GM21526 (cell line): ENCODE data around the gene RUNX2.

Experiments
- ATAC-seq: cut with Tn5 transposase; IDR thresholded peaks from one replicate; pipeline ENCODE4 v1.9.1; 2021; ENCODE audit warnings: moderate library complexity; ENCODE audit not compliant: unreplicated experiment, low FRiP score

Gene RUNX2

GRCh38 chr6:45633272-45633908 is 305.3 kb downstream of the RUNX2 start:
- ATAC-seq = no peak

DNA sequence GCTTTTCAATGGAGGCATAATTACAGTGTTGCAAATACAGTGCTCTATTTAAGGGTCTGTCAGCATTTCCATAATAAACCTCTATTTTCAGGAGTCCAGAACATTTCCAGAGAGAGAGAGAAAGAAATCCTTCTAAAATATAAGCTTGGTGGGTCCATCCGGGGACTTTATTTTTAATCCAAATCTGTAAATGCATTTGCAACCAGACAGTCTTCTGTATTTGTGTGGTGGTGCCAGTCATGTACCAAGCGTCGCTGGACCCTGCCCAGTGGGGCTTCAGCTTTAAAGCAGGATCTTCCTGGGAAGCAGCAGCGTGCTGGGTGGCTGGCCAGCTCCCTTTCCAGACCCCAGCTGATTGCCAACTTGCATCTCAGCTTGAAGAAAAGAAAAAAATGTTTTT is 306.1 kb downstream of the RUNX2 start:
- no peak for ATAC-seq

DNA sequence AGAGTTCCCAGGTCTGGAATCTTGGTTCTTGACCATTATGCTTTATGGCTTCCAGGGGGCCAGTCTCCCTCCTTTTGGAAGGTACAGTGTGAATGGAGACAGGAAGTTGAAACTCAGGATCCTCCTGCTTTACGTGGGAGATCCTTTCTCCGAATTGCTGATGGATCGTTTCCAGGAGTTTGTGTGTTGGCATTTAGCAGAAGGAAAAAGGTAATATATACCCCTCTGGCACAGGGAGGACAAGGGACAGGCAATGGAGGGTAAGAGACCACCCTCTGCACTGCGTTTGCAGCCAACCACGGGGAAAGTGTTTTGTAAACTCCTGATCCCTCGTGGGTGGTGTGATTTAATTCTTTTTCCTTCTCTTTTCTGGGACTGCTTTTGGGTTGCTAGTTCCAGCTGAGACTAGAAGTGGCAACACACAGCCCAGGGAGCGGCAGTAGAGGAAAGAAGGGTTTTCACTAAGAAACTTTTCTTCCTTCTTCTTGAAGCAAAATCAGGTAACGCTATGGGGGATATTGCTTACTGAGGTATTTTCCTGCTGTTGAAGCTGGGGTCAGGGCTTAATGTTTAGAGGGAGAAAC is 307.2 kb downstream of the RUNX2 start:
- no peak for ATAC-seq

DNA sequence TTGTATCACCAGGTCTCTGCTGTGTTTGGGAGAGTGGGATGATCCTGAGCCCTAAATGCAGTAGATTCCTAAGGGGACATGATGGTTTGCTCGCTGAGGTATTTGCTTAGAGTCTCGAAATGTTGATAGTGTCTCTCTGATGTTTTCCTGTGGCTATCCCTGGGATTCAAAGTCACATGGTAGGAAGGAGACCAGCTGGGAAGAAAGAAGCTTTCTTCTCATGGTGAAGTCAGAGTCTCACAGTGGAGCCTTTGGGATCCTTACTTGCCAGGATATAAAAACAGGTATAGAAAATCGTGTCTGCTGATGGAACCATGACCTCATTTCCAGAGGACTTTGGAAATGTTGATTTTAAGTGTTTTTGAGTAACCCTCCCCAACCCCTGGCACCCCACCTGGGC is 308.9 kb downstream of the RUNX2 start:
- no peak for ATAC-seq

DNA sequence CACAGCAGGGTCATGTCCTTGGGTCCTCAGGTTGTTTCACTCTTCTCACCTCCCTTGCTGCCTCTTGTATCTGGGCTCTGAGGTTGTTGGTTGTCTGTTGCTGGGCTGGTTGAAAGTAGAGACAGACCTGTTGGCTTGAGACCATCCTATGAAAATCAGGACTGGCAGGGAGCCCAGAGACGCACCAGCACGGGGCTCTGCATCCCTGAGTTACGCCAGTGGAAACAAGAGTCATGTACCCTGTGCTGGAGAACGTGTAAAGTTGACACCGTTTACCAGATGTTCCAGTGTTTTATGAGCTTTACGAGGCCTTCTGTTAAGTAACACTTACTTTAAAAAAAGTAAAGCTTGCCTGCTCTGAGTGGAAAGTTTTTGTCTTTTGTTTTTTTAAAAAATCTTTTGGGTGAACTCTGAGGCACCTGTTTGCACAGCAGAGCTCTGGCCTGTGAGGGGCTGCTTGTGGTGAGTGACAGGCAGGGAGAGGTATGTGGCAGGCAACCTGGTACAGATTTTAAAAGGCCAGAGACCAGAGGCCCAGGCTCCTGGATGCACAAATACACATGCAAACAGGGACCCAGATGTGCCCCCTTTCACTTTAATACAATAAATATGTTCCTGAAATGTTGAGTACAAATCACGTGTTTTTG is 309.6 kb downstream of the RUNX2 start:
- ATAC-seq = no peak

- ATAC-seq = no peak
Observed at GRCh38 chr6:45640081-45640491, 312.0 kb downstream of the RUNX2 start.

DNA sequence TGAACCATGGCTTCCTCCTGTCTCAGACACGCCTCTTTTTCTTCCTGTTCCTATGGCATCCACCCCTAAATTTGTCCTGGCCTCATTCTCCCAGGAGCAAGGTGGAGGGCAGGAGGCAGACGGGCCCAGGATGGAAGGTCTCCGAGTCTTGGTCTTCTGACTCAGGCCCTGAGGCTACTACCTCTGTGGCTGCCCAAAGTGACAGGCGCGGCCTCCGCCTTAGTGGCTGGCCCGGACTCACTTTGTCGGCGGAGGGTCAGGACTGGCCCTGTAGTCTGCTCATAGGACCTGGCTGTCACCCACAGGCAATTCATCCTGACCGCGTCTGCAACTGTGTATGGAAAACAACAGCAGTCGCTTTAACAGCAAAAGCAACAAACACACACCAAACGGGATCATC is 312.7 kb downstream of the RUNX2 start:
- no peak for ATAC-seq

GRCh38 chr6:45642331-45643125 is 314.4 kb downstream of the RUNX2 start:
- ATAC-seq = no peak

GRCh38 chr6:45643126-45643525 is 315.0 kb downstream of the RUNX2 start:
- no peak for ATAC-seq

- no peak for ATAC-seq
Observed at GRCh38 chr6:45644720-45645119, 316.6 kb downstream of the RUNX2 start.

DNA sequence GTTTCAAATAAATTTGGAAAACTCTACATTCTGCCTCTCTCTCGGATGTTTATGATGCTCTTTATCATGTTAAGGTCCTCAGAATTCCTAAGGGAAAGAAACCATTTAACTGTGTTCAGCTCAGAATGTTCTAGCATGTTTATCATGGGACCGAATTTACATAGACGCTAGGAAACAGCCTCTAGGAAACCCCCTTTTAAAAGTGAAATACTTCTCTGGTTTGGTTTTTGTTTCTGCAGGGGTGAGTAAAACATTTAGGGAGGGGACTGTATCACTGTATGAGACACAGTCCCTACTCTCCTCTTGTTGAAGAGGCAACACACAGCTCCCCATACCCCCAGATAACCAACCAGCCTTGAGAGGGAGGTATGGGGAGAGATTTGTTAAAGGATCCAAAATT is 317.2 kb downstream of the RUNX2 start:
- ATAC-seq = no peak

DNA sequence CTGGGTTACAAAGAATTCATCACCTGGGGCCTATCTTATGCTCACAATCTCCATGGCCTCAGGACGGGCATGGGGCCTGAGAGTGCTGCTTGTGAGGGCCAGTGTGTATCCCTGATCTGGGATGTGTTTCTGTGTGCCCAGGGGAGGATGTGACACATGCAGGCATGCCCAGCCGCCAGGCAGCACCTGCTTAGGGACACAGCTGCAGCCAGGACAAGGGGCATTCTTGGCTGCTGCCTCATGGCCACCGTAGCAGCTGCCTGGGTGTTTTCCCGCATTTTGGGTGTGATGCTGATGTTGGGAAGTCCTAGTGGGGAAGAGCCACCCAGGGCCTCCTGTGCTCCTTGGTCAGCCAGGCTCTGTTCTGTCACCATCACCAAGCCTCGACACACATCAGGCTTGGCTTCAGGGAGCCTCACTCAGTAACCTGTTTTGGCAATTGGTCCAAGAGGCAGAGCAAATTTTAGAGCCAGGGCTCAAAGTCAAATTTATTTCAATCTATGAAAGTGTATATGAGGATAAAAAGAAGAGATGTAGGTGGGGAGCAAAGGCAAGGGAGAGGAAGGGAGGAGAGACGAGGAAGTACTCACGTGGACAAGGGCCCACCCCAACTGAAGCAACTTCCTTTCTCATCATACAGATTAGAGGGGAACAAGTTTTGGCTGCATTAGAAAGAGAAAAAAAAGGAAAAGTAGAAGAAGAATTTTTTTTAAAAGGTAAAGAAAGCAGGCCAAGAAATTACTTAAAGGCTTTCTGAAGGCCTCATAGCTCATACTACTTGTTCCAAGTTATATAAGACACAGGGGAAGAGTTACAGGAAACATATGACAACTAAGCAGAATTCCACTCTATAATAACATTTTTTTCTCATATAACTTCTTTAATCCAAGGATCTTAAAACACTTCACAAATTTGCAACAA is 319.5 kb downstream of the RUNX2 start:
- no peak for ATAC-seq

DNA sequence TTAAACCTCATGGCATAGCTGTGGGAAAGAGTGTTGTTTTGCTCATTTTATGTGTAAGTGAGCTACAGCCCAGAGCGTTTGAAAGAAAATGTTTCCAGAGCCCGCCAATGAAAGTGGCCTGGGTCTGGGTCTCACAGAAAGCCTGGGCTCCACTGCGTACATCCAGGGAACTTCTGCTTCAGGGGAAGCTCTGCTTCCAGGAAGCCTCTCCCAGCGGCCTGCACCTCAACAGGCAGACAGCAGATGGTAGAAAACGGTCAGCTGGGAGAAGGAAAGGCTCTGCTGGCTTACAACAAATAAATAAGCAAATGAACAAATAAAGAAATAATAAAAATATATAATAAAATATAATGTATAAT is 320.1 kb downstream of the RUNX2 start:
- ATAC-seq = no peak

DNA sequence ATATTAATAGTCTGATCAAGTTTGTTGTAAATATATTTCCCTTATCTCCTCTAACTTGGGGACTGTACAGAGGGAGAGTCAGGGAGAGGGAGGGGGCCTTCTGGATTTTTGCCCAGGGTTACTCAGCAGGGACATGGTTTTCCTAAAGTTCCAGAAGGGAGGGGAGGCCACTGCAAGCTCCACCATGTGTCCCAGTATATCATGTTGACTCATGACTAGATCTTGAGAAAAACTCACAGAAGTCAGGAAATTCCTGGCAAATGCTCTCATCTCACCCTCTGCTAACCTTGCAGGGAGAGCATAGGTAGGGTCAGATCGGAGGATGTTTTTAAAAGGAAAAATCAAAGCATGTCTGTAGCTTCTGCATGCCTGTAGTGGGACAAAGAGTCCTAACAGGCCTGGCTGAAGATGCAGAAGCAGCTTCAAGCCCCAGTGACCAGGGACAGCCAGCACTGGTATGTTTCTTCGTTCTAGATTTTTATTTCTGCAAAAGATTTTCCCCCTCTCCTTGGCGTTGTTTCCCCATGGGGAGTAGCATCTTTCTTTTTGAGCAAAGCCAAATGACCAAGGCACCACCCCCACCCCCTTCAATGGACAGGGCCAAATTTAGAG is 322.5 kb downstream of the RUNX2 start:
- ATAC-seq = no peak

DNA sequence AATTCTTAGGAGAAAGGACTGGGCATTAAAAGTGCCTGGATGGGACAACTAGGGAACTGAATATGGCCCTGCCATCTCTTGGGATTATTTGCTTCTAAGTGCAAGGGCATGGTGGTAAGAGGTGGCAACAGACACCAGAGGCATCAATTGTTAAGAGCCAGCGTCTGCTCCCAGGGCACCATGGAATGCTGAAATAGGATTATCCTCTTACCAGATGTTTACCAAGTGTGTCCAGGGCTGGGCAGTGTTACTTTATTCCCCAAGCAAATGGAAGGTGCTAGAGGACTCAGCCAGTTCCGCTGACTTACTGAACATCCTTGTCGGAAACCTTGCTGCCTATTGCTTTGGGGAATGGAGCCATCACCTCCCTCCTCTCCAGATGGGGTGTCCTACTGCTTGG is 323.2 kb downstream of the RUNX2 start:
- no peak for ATAC-seq

- no peak for ATAC-seq
Observed at GRCh38 chr6:45652416-45652815, 324.3 kb downstream of the RUNX2 start.

DNA sequence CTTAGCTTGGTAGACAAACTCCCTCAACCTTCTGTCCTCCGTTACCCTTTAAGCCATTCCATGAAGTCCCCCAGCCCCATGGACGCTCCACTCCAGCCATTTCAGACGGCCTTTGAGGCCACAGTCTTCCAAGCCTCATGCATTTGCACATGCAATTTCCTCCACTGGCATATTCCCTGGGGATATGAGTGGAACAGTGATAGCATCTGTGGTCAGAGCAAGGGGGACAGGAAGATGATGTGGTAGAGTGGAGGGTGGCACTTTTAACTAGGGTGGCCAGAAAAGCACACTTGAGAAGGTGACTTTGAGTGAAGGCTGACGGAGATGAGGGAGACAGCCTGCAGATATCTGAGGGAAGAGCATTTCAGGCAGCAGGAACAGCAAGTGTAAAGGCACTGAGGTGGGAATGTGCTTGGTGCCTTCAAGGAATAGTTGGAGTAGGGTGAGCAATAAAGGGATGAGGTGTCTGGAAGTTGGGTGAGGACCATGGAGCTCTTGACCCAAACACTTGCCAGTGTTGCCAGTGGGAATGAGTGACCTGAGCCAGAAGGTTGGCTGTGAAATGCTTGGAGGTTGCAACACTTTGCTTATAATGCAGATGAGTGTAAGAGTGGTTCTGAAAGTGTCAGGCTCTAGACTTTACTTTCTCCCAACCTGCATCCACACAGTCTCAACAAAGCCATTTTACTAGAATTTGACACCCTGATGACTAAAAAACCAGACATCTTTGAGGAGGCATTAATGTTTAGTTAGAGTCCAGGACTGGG is 325.2 kb downstream of the RUNX2 start:
- ATAC-seq = no peak

DNA sequence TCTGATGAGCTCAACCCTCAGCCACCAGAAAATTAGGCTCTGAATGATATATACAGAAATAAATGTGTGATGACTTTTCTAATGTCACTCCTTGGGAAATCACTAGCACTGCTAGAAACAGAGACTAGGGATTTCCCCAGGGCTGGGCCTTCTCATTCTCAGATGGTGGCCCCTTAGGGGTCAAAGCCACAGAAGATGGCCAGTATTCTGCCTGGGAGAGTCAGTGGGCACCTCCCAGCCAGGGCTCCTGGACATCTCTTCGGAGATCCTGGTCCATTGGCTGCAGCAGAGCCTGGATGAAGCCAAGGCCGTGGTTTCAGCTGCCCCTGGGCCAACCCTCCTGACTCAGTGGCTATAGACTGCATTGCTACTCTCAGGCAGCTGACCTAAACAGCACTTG is 326.5 kb downstream of the RUNX2 start:
- ATAC-seq = no peak

DNA sequence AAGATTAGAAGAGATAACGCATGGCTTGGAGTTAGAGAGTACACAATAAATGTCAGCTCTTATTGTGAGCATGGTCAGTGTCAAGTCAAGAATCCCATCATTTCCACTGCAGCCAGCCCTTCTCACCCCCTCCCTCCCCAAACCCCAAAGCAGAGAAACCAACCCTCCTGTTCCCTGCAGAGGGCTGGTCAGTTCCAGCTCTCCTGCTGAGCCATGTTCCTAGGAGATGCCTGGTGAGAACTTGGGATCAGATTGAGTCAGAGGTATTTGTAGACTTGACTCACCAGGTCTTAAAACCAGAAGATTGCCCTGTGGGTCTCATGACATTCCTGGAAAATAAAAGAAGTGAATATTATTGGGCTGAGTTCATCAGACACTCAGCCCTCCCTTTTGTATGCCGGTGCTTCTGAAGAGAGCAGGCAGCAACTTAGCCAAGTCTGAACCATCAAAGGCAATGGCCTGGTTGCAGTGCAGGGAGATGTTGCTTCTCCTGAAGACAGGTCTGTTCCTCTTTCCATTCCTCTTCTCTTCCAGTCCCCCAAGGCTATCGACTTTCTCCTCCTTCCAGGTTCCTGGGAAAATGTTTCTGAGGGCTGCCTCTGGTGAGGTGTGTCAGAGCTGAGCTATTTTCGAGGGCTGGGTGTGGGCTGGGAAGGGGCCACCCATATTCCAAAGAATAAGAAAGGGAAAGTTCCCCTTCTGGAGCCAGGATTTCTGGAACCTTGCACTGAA is 327.8 kb downstream of the RUNX2 start:
- ATAC-seq = no peak
